Karpas-422 (cell line): Measurements from ENCODE around the gene BEAN1. TPM values are rescaled to one million over a fixed set of nuclear protein-coding genes. Genes with fewer than 3 reads are reported as not detected.

Source experiments
- DNase-seq: peaks from one replicate; pipeline ENCODE4 v3.0.0-alpha.2; 2015
- H2AFZ ChIP-seq: fragments of 200-600 bp; sonication (generic); 2 replicates; pipeline ENCODE4 v1.6.1; 2014; ENCODE audit warnings: antibody characterized with exemption, low read length, mixed read lengths
- H3K27ac ChIP-seq: fragments of 200-600 bp; sonication (generic); 2 replicates; pipeline ENCODE4 v1.5.1; 2014; ENCODE audit warnings: mild to moderate bottlenecking, low read length, moderate library complexity
- H3K27me3 ChIP-seq: fragments of 200-600 bp; sonication (generic); 2 replicates; pipeline ENCODE4 v1.6.1; 2014; ENCODE audit warnings: low read length, mixed read lengths
- H3K36me3 ChIP-seq: fragments of 200-600 bp; sonication (generic); 2 replicates; pipeline ENCODE4 v1.6.1; 2014; ENCODE audit warnings: low read length, mixed read lengths; ENCODE audit not compliant: insufficient read depth
- H3K4me1 ChIP-seq: fragments of 200-600 bp; sonication (generic); 2 replicates; pipeline ENCODE4 v1.6.1; 2014; ENCODE audit warnings: mild to moderate bottlenecking, low read length, mixed read lengths
- H3K4me2 ChIP-seq: fragments of 200-600 bp; sonication (generic); 2 replicates; pipeline ENCODE4 v1.6.1; 2014; ENCODE audit warnings: low read length, low read depth, mild to moderate bottlenecking; ENCODE audit not compliant: poor library complexity, severe bottlenecking
- H3K4me3 ChIP-seq: fragments of 200-600 bp; sonication (generic); 2 replicates; pipeline ENCODE4 v1.5.1; 2014; ENCODE audit warnings: mild to moderate bottlenecking, antibody characterized with exemption, low read length, mixed read lengths
- H3K79me2 ChIP-seq: fragments of 200-600 bp; sonication (generic); 2 replicates; pipeline ENCODE4 v1.6.1; 2014; ENCODE audit warnings: mild to moderate bottlenecking, low read length, mixed read lengths
- H3K9ac ChIP-seq: fragments of 200-600 bp; sonication (generic); 2 replicates; pipeline ENCODE4 v1.6.0; 2014; ENCODE audit warnings: low read length
- H3K9me2 ChIP-seq: fragments of 200-600 bp; sonication (generic), shearing (Covaris generic); replicated peaks from 2 replicates; pipeline ENCODE4 v1.6.0; 2014; ENCODE audit warnings: mild to moderate bottlenecking, low read length, moderate library complexity; ENCODE audit not compliant: insufficient read depth
- H3K9me3 ChIP-seq: fragments of 300-700, 200-600 bp; sonication (generic); 2 replicates; pipeline ENCODE4 v1.6.1; 2014; ENCODE audit warnings: low read length, mixed read lengths
- H4K20me1 ChIP-seq: fragments of 200-600 bp; sonication (generic); 2 replicates; pipeline ENCODE4 v1.6.1; 2014; ENCODE audit warnings: mild to moderate bottlenecking, antibody characterized with exemption, low read length, low read depth; ENCODE audit not compliant: insufficient read depth
- total RNA-seq: library from RNA; depleted of rRNA; stranded (reverse); fragments of >200 nt; shearing (Covaris generic); gene quantifications from 2 replicates; pipeline ENCODE4 v1.2.3, GENCODE V29; 2014; ENCODE audit warnings: low replicate concordance

Gene BEAN1
- total RNA-seq, 1 experiment from 2014 or later: not detected

DNA sequence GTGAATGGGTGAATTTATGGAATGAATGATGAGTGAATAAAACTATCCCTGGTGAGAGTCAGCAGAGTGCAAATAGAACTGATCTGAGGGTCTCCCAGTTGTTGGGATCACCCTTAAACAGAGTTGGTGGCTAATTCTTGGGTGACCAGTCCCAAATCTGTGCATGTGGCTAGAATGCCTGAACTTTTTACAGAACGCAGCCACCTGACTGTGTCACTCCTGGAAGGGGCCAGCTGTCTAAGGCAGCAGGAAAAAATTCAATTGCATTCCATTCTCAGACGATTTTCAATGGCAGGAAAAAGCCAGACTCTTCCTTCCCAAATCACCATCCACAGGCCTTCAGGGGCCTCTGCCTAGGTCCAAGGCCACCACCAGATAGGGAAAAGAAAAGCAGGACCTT is 43.5 kb downstream of the BEAN1 start:
- H3K27ac ChIP-seq: no peak overlapping the region
- no peak overlapping the region for H3K4me2 ChIP-seq
- DNase-seq: no peak
- H3K9ac ChIP-seq: no peak overlapping the region
- H2AFZ ChIP-seq: no peak overlapping the region
- H3K9me3 ChIP-seq: no peaks in the 10 kb centered on the region
- no peaks in the 10 kb centered on the region for H3K36me3 ChIP-seq
- no peaks in the 10 kb centered on the region for H3K79me2 ChIP-seq
- no peak overlapping the region for H3K4me3 ChIP-seq
- no peaks in the 10 kb centered on the region for H3K9me2 ChIP-seq
- H4K20me1 ChIP-seq: no peaks in the 10 kb centered on the region
- H3K27me3 ChIP-seq: no peaks in the 10 kb centered on the region
- no peaks in the 10 kb centered on the region for H3K4me1 ChIP-seq

DNA sequence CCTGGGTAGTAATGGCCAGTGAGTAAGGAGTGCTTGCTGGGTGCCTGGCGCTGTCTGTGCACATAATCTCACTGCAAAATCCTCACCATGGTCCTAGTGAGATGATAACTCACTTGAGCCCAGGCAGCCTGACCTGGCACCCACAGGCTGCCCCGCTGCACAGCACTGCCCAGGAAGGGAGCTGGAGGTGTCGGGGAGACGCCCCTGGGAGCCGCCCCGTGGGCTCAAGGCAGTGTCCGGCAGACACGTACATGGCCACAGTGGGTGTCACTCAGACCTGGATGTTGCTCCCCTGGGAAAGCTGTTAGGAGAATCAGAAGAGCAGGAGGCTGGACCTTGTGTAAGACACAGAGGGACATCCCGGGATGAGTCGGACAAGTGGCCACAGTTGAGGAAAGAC is 44.2 kb downstream of the BEAN1 start:
- no peak overlapping the region for H3K27ac ChIP-seq
- no peaks in the 10 kb centered on the region for H3K36me3 ChIP-seq
- DNase-seq: no peak
- no peaks in the 10 kb centered on the region for H3K27me3 ChIP-seq
- no peak overlapping the region for H3K4me2 ChIP-seq
- no peaks in the 10 kb centered on the region for H3K9me2 ChIP-seq
- H3K4me1 ChIP-seq: no peaks in the 10 kb centered on the region
- no peaks in the 10 kb centered on the region for H4K20me1 ChIP-seq
- H3K9me3 ChIP-seq: no peaks in the 10 kb centered on the region
- H3K79me2 ChIP-seq: no peaks in the 10 kb centered on the region
- H3K4me3 ChIP-seq: no peak overlapping the region
- H3K9ac ChIP-seq: no peak overlapping the region
- no peak overlapping the region for H2AFZ ChIP-seq

DNA sequence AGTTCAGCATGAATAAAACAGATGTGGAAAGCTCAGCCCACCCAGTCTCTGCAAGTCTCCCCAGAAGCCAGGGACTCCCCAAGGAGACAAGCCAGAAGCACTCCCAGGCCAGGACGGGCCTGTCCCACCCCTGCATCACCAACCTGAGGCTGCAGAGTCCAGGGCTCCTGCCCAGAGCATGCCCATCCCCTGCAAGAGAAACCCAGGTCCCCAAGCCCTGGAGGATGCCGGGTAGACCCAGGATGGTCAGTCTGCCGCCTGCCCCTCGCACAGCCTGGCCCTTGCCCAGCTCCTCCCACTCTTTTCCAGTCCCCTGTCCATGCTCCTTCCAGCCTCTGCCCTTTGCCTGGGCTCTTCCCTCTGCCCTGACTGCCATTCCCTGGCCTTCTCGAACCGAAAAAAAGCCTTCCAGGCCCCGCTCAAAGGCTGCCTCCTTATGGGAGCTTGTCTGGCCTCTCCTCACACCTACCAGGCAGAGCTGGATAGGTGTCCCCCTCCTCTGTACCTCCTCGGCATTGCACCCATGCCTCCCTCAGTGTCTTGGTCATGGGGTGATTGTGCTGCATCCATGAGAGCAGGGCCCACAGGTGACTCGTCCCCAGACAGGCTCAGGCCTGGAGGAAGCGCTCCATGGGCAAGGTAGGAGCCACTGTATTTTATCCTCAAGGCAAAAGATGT is 44.8 kb downstream of the BEAN1 start:
- Histone ChIP-seq H2AFZ (no peak overlapping the region), H3K9me2 (no peaks in the 10 kb centered on the region), H3K79me2 (no peaks in the 10 kb centered on the region), H4K20me1 (no peaks in the 10 kb centered on the region), H3K27ac (no peak overlapping the region), H3K36me3 (no peaks in the 10 kb centered on the region), H3K27me3 (no peaks in the 10 kb centered on the region), H3K9me3 (no peaks in the 10 kb centered on the region), H3K4me3 (no peak overlapping the region), H3K4me1 (no peaks in the 10 kb centered on the region), H3K9ac (no peak overlapping the region), H3K4me2 (no peak overlapping the region)
- no peak for DNase-seq

DNA sequence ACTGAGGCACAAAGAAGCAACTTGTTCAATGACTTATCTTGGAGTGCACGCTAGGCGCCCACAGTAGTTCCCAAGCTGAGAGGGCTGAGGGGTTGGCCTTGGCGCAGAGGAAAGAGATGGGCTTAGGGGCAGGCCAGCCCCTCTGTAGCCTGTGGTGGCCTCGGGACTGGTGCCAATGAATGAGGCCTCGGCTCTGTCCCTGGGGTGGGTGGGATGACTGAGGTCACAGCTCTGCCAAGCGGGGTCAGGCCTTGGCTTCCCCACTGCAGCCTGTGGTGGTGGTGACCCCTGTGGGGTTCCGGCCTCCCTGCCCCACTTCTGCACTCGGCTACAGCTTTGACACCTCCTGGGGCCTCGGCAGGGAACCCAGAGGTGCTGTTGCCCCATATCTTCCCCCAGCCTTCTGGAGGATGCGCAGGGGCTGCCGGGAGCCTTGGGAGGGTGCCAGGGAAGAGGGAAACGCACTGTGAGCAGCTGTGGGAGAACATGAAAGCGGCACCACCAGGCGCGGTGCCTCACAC is 46.0 kb downstream of the BEAN1 start:
- Histone ChIP-seq H3K27me3 (no peaks in the 10 kb centered on the region), H3K4me2 (no peak overlapping the region), H3K4me3 (no peak overlapping the region), H3K27ac (no peak overlapping the region), H2AFZ (no peak overlapping the region), H3K36me3 (no peaks in the 10 kb centered on the region), H3K9me2 (no peaks in the 10 kb centered on the region), H4K20me1 (no peaks in the 10 kb centered on the region), H3K4me1 (no peaks in the 10 kb centered on the region), H3K9me3 (no peaks in the 10 kb centered on the region), H3K79me2 (no peaks in the 10 kb centered on the region), H3K9ac (no peak overlapping the region)
- no peak for DNase-seq

DNA sequence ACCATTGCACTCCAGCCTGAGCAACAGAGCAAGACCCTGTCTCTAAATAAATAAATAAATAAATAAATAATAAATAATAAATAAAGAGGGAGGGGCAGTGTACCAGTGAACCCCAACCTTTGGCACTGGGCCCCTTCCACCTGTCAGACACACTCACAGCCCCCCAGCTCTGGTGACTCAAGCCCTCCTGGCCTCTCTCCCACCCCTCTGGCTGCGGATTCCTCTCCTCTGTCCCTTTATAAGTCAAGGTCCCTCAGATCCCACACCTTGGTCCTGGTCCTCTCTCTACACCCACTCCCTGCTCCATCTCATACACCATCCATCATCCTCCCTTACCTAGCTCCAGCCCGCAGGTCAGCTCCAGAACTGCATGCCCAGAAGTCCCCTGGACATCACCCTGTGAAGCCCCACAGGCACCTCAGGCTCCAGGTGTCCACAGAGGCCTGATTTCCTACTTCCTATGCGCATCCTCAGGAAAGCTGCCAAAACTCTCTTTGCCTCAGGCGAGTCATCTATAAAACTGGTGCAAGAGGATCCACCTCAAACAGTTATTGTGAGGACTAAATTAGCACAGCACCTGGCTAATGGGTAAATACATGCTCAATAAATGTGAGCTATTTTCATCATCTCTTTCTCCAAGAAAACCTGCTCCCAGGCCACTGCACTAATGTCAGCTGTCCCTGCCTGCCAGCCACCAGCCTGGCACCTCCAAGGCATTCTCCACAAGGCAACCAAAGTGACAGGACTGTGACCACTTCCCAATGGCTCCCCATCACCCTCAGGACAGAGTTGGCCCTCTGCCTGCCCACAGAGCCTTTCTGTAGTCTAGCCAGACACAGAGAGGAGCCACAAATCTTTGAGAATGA is 46.8 kb downstream of the BEAN1 start:
- Histone ChIP-seq H4K20me1 (no peaks in the 10 kb centered on the region), H3K27me3 (no peaks in the 10 kb centered on the region), H3K4me3 (no peak overlapping the region), H3K9me2 (no peaks in the 10 kb centered on the region), H3K4me1 (0 out of 2 replicates have a peak, but pooled peaks cover 1% of the 10 kb centered on the region), H3K36me3 (no peaks in the 10 kb centered on the region), H3K27ac (no peak overlapping the region), H3K4me2 (no peak overlapping the region), H3K79me2 (no peaks in the 10 kb centered on the region), H3K9me3 (no peaks in the 10 kb centered on the region), H2AFZ (no peak overlapping the region), H3K9ac (no peak overlapping the region)
- no peak for DNase-seq

DNA sequence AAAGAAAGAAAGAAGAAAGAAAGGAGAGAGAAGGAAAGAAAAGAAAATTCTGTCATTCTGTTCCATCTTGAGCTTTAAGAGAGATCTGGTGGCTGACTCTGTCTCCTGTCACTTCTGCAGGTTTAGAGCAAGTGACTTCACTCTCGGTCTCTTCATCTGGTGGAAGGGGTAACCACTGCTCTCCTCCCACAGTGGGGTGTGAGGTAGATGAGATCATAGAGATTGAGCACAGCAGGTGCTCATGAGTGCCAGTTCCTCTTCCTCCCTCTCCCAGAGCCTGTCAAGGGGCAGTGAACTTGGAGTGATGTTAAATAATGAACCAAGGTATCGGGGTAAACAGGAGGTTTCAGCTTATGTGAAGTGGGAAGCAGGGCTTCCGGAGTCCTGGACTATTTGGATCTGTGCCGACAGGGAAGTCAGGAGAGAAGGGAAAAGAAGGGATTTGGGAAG is 47.7 kb downstream of the BEAN1 start:
- Histone ChIP-seq H2AFZ (no peak overlapping the region), H3K4me2 (no peak overlapping the region), H3K27me3 (no peaks in the 10 kb centered on the region), H3K9me3 (no peaks in the 10 kb centered on the region), H4K20me1 (no peaks in the 10 kb centered on the region), H3K36me3 (no peaks in the 10 kb centered on the region), H3K9me2 (no peaks in the 10 kb centered on the region), H3K4me1 (0 out of 2 replicates have a peak, but pooled peaks cover 3% of the 10 kb centered on the region), H3K9ac (no peak overlapping the region), H3K79me2 (no peaks in the 10 kb centered on the region), H3K27ac (no peak overlapping the region), H3K4me3 (no peak overlapping the region)
- peak; percentile 58 for DNase-seq

DNA sequence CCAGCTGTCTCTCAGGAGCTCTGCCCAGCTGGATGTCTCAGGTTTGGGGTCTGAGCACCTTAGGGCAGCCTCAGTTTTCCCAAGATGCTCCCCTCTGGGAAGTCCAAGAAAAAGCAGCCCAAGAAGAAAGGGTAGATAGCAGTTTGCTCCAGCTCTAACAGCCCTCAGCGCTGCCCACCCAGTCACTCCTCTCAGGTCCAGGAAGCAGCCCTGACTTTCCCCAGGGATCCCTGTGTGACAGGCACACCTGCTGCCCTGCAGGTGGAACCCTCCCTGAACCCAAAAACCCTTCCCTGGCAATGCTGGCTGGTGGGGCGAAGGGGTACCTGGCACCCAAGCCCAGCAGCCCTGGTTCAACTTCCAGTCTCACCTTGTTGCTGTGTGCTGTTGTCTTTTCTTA is 48.1 kb downstream of the BEAN1 start:
- no peak for DNase-seq
- Histone ChIP-seq H3K79me2 (no peaks in the 10 kb centered on the region), H3K36me3 (no peaks in the 10 kb centered on the region), H3K4me1 (0 out of 2 replicates have a peak, but pooled peaks cover 3% of the 10 kb centered on the region), H3K4me3 (no peak overlapping the region), H2AFZ (no peak overlapping the region), H3K27ac (no peak overlapping the region), H3K9me2 (no peaks in the 10 kb centered on the region), H3K9ac (no peak overlapping the region), H4K20me1 (no peaks in the 10 kb centered on the region), H3K4me2 (no peak overlapping the region), H3K9me3 (no peaks in the 10 kb centered on the region), H3K27me3 (no peaks in the 10 kb centered on the region)

DNA sequence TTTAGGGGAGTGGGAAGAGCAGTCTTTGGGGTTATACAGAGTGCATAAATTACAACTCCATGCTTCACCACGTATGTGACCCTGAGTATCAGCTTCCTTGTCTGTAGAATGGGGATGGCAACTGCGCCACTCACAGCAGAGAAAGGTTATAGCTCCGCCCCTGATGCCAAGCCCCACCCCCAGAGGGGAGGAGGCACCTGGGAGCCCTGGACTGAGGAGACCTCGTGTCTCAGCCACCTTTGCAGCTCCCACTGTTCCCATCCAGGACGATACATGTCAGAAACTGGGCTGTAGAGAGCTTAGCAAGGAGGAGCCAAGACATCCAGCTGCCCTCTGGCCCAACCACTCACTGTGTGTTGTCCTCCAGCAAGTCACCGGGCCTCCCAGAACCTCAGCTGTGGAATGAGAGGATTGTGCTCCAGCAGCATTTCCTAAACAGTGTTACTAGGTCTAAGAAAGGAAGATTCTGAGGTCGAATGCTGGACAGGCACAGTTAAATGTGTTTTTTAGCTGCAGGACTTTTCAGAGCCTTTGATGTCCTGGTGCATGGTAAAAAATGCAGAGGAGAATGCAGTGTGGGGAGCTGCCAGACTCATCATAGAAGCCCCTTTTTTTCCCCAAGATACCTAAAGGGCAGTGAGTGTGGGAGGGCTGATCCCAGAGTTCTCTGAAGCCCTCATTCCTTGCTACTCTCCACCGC is 49.4 kb downstream of the BEAN1 start:
- H3K4me1 ChIP-seq: 0 out of 2 replicates have a peak, but pooled peaks cover 3% of the 10 kb centered on the region
- no peak overlapping the region for H3K4me2 ChIP-seq
- H3K9me2 ChIP-seq: no peaks in the 10 kb centered on the region
- no peak overlapping the region for H3K27ac ChIP-seq
- H3K4me3 ChIP-seq: no peak overlapping the region
- no peaks in the 10 kb centered on the region for H3K9me3 ChIP-seq
- no peaks in the 10 kb centered on the region for H4K20me1 ChIP-seq
- H3K79me2 ChIP-seq: no peaks in the 10 kb centered on the region
- no peaks in the 10 kb centered on the region for H3K36me3 ChIP-seq
- H3K9ac ChIP-seq: no peak overlapping the region
- H3K27me3 ChIP-seq: no peaks in the 10 kb centered on the region
- no peak overlapping the region for H2AFZ ChIP-seq
- DNase-seq: peak; percentile 86
